WTC11 (cell line): Measurements from ENCODE around the gene ZNF48.
A peak's percentile ranks its signal among the peaks of the same experiment; 100 is the strongest.

ENCODE experiments used
- CBFB ChIP-seq: sonication (generic); formaldehyde crosslinking; IDR thresholded peaks from 2 replicates; pipeline ENCODE4 v1.8.1; 2022; ENCODE audit warnings: mild to moderate bottlenecking, low read depth, missing genetic modification reagents
- FOXJ3 ChIP-seq: sonication (generic); formaldehyde crosslinking; IDR thresholded peaks from 2 replicates; pipeline ENCODE4 v1.9.0; 2021; ENCODE audit warnings: missing genetic modification reagents, mild to moderate bottlenecking, borderline replicate concordance
- FOXK1 ChIP-seq: sonication (generic); formaldehyde crosslinking; IDR thresholded peaks from 2 replicates; pipeline ENCODE4 v1.8.0; 2022; ENCODE audit warnings: mild to moderate bottlenecking, moderate library complexity, missing genetic modification reagents
- IRF2 ChIP-seq: sonication (generic); formaldehyde crosslinking; IDR thresholded peaks from 2 replicates; pipeline ENCODE4 v1.8.0; 2022; ENCODE audit warnings: low read depth, missing genetic modification reagents, borderline replicate concordance
- NR1H2 ChIP-seq: sonication (generic); formaldehyde crosslinking; IDR thresholded peaks from 2 replicates; pipeline ENCODE4 v1.9.0; 2021; ENCODE audit warnings: mild to moderate bottlenecking, moderate library complexity, missing genetic modification reagents
- SMAD3 ChIP-seq: sonication (generic); formaldehyde crosslinking; IDR thresholded peaks from 2 replicates; pipeline ENCODE4 v1.8.0; 2022; ENCODE audit warnings: missing genetic modification reagents, mild to moderate bottlenecking, borderline replicate concordance
- TP53 ChIP-seq: sonication (generic); formaldehyde crosslinking; IDR thresholded peaks from 2 replicates; pipeline ENCODE4 v1.8.1; 2023; ENCODE audit warnings: mild to moderate bottlenecking, missing genetic modification reagents
- ZBTB21 ChIP-seq: sonication (generic); formaldehyde crosslinking; IDR thresholded peaks from 2 replicates; pipeline ENCODE4 v1.8.1; 2023; ENCODE audit warnings: mild to moderate bottlenecking, missing genetic modification reagents, borderline replicate concordance
- ZNF121 ChIP-seq: sonication (generic); formaldehyde crosslinking; IDR thresholded peaks from 2 replicates; pipeline ENCODE4 v1.8.0; 2023; ENCODE audit warnings: missing genetic modification reagents
- TF ChIP-seq, protein P1 (sequence below): fragments of 200-600 bp; IDR thresholded peaks from 2 replicates; pipeline ENCODE4 v1.8.0; 2022; ENCODE audit warnings: antibody characterized with exemption
- TF ChIP-seq, protein P2 (sequence below): sonication (generic); formaldehyde crosslinking; IDR thresholded peaks from 2 replicates; pipeline ENCODE4 v1.8.0; 2022; ENCODE audit warnings: mild to moderate bottlenecking, missing genetic modification reagents
- TF ChIP-seq, protein P3 (sequence below): sonication (generic); formaldehyde crosslinking; conservative IDR thresholded peaks from 2 replicates; pipeline ENCODE4 v1.8.1; 2023; ENCODE audit warnings: mild to moderate bottlenecking, low read depth, missing genetic modification reagents, moderate library complexity
- TF ChIP-seq, protein P4 (sequence below): sonication (generic); formaldehyde crosslinking; IDR thresholded peaks from 2 replicates; pipeline ENCODE4 v1.8.1; 2023; ENCODE audit warnings: mild to moderate bottlenecking, missing genetic modification reagents, moderate library complexity

DNA sequence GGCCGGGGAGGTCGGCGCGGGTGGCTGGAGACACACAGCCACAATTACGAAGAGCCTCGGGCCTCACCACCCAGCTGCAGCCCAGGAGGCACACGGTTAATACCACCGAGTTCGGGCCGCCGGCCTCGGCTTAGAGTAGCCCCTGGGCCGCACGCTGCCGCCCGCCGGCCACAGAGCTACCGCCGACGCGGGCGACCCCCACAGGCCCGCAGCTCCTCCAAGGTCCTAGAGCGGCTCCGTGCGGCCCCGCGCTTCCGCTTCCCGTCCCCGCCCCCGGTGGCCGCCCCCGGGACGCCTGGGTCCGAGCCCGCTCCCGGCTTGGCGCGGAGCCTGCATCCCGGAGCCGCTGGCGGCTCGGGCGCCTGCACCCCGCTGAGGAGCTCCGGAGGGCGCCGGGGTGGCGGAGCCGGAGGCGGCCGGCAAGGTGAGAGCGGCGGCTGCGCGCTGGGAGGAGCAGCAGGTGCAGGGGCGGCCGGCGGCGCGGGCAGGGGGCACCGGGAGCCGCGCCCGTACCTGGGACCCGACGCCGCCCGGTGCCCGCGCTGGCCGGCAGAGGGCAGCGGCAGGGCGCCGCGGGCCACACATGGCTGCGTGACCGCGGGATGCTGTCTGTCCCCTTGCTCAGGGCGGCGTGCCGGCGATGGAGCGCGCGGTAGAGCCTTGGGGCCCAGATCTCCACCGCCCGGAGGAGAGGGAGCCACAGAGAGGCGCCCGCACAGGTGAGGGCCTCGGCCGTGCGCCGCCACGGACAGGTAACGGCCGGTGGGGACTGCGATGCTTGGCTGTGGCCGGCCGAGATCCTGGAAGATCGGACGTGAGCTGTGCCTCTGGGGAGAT, at the start of gene ZNF48:
- TF ChIP-seq ZBTB21 (CRISPR knock-in tag) = no peak; the same call in 1 of the 2 replicates
- TF ChIP-seq NR1H2 (CRISPR knock-in tag) = no peak
- TF ChIP-seq, protein P1, sequence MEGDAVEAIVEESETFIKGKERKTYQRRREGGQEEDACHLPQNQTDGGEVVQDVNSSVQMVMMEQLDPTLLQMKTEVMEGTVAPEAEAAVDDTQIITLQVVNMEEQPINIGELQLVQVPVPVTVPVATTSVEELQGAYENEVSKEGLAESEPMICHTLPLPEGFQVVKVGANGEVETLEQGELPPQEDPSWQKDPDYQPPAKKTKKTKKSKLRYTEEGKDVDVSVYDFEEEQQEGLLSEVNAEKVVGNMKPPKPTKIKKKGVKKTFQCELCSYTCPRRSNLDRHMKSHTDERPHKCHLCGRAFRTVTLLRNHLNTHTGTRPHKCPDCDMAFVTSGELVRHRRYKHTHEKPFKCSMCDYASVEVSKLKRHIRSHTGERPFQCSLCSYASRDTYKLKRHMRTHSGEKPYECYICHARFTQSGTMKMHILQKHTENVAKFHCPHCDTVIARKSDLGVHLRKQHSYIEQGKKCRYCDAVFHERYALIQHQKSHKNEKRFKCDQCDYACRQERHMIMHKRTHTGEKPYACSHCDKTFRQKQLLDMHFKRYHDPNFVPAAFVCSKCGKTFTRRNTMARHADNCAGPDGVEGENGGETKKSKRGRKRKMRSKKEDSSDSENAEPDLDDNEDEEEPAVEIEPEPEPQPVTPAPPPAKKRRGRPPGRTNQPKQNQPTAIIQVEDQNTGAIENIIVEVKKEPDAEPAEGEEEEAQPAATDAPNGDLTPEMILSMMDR = no peak
- TF ChIP-seq, protein P2, sequence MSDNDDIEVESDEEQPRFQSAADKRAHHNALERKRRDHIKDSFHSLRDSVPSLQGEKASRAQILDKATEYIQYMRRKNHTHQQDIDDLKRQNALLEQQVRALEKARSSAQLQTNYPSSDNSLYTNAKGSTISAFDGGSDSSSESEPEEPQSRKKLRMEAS = peak; percentile 61; the same call in 1 of the 2 replicates
- TF ChIP-seq FOXJ3 (CRISPR knock-in tag) = no peak
- no peak for TF ChIP-seq TP53 (CRISPR knock-in tag)
- TF ChIP-seq, protein P3, sequence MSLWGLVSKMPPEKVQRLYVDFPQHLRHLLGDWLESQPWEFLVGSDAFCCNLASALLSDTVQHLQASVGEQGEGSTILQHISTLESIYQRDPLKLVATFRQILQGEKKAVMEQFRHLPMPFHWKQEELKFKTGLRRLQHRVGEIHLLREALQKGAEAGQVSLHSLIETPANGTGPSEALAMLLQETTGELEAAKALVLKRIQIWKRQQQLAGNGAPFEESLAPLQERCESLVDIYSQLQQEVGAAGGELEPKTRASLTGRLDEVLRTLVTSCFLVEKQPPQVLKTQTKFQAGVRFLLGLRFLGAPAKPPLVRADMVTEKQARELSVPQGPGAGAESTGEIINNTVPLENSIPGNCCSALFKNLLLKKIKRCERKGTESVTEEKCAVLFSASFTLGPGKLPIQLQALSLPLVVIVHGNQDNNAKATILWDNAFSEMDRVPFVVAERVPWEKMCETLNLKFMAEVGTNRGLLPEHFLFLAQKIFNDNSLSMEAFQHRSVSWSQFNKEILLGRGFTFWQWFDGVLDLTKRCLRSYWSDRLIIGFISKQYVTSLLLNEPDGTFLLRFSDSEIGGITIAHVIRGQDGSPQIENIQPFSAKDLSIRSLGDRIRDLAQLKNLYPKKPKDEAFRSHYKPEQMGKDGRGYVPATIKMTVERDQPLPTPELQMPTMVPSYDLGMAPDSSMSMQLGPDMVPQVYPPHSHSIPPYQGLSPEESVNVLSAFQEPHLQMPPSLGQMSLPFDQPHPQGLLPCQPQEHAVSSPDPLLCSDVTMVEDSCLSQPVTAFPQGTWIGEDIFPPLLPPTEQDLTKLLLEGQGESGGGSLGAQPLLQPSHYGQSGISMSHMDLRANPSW = no peak
- no peak for TF ChIP-seq SMAD3 (CRISPR knock-in tag)
- TF ChIP-seq IRF2 (CRISPR knock-in tag) = no peak
- TF ChIP-seq, protein P4, sequence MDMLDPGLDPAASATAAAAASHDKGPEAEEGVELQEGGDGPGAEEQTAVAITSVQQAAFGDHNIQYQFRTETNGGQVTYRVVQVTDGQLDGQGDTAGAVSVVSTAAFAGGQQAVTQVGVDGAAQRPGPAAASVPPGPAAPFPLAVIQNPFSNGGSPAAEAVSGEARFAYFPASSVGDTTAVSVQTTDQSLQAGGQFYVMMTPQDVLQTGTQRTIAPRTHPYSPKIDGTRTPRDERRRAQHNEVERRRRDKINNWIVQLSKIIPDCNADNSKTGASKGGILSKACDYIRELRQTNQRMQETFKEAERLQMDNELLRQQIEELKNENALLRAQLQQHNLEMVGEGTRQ (CRISPR knock-in tag) = peak; percentile 23; the same call in 1 of the 2 replicates
- TF ChIP-seq ZNF121 (CRISPR knock-in tag) = no peak
- no peak for TF ChIP-seq CBFB
- peak; percentile 14 for TF ChIP-seq FOXK1 (CRISPR knock-in tag)
